Inflammatory macrophage treated with lipopolysaccharide for 4 hours (primary cell): ENCODE results near the gene PSEN1.
A peak's percentile ranks its signal among the peaks of the same experiment; 100 is the strongest.

Experiments
- DNase-seq: peaks from one replicate; pipeline ENCODE4 v3.0.0-alpha.2; 2020

Gene PSEN1

DNA sequence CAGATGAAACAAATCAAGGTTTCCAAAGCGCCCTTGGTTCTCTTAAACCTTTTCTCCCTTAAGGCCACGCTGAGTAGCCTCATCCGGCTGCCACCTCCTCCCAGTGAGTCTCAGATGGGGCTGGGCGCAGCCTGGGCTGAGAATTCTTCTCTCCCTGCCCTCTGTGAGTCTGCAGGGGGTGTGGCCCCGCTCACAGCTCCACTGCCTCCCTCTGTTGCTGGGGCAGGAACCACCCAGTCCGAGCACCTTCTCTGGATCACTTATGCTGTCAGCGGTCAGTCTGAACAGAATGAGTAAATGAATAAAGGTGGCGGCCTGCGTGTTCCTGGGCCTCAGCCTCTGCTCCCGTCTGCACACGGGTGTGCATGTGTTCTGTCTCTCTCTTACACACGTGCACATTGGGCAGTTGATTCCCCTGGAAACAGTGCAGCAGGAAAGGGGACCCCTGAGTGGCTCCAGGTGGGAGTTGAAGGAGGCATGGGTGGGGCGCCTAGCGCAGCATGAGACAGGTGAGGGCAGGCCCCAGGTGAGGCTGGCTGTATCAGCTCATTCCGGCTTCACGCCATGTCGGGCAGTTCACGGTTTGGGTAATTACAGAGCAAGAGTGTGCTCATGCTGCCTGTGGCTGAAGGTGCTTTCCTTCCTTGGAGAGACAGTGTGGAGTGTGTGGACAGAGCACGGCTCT lies 105.3 kb downstream of the PSEN1 start:
- no peak for DNase-seq

- peak; percentile 67 for DNase-seq
These were observed 106.1 kb downstream of the PSEN1 start for GRCh38 chr14:73242357-73242901.

GRCh38 chr14:73243341-73243740 lies 107.0 kb downstream of the PSEN1 start:
- DNase-seq = no peak

- DNase-seq = no peak
These were observed 107.4 kb downstream of the PSEN1 start for GRCh38 chr14:73243748-73244147.

- DNase-seq = no peak
These were observed 108.4 kb downstream of the PSEN1 start for GRCh38 chr14:73244541-73245290.

GRCh38 chr14:73245480-73246325 lies 109.4 kb downstream of the PSEN1 start:
- peak; percentile 87 for DNase-seq

- no peak for DNase-seq
These were observed 110.3 kb downstream of the PSEN1 start for GRCh38 chr14:73246387-73247150.

- DNase-seq = peak; percentile 79
These were observed 112.0 kb downstream of the PSEN1 start for GRCh38 chr14:73248108-73248868.

GRCh38 chr14:73249108-73249507 lies 112.8 kb downstream of the PSEN1 start:
- no peak for DNase-seq

- no peak for DNase-seq
These were observed 113.4 kb downstream of the PSEN1 start for GRCh38 chr14:73249564-73250316.

DNA sequence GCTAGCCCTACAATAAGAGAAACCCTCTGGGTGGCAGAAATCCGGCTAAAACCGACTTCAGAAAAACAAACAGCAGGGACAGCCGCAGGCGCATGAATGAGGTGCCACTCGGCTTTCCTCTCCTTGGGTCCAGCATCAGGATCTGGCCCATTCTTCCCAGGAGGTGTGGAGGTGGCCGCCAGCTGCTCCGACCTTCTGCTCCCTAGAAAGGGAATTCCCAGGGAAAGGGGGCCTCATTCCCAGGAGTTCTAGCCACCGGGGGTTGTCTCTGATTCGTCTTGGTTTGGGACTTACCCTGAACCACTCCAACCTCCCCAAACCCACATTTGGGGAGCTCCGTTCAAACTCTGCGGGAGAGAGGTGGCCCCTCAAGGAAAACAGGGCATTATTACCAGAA lies 114.0 kb downstream of the PSEN1 start:
- DNase-seq = no peak

DNA sequence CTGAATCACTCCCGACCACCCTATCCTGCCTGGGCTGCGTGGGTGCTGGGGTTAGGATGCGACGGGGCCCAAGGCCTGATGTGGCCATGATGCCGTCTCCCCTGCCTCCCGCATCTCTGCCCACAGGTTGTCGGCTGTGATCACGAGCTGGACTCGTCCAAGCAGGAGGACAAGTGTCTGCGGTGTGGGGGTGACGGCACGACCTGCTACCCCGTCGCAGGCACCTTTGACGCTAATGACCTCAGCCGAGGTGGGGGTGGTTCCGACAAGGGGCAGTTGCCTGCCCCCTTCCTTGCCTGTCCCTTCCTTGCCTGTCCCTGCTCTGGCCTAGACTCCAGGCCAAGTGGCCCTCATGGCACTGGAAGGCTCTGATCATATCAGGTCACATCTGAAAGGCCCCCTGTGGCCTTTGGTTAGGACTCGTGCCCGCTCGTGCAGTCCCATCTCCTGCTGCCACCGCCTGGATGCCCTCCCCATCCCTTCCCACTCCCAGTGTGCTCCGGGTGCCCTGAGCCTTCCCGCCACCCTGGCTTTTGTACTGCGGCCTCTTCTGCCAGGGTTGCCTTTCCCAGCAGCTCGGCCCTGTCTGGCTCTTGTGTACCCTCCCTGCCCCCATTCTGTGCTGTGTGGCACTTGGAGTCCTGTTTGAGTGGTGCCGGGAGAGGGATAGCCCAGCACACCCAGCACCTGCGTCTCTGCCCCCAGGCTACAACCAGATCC lies 114.6 kb downstream of the PSEN1 start:
- no peak for DNase-seq

DNA sequence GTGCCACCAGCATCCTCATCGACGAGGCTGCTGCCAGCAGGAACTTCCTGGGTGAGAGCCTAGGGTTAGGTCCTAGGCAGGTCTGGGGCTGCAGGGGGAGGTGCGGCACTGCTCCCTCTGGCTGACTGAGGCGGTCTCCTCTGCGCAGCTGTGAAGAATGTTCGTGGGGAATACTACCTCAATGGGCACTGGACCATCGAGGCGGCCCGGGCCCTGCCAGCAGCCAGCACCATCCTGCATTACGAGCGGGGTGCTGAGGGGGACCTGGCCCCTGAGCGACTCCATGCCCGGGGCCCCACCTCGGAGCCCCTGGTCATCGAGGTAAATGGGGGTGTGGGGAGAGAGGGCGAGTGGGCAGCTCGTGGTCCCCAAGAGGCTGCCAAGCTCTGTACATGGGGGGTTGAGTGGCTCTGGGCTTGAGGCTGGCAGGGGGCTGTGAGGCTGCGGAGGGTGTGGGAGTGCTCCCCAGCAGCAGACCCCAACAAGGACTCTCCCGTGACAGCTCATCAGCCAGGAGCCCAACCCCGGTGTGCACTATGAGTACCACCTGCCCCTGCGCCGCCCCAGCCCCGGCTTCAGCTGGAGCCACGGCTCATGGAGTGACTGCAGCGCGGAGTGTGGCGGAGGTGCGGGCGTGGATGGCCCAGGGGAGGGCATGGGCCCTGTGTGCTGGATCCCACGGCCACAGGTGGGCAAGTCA lies 115.4 kb downstream of the PSEN1 start:
- DNase-seq = no peak

- no peak for DNase-seq
These were observed 116.4 kb downstream of the PSEN1 start for GRCh38 chr14:73252491-73253322.

DNA sequence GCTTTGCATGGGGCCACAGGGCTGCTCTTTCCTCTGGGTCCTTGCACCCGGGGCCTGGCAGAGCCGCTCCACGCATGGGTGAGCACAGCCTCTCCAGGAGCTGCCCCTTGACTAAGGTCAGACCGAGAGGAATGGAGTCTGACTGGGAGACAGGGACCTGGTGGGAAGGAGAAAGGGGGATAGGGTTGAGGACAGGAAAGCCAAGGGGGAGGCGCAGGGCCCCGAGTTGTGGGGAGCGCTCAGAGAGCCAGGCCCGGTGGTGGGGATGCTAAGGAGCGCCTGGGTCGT lies 117.0 kb downstream of the PSEN1 start:
- DNase-seq = no peak

DNA sequence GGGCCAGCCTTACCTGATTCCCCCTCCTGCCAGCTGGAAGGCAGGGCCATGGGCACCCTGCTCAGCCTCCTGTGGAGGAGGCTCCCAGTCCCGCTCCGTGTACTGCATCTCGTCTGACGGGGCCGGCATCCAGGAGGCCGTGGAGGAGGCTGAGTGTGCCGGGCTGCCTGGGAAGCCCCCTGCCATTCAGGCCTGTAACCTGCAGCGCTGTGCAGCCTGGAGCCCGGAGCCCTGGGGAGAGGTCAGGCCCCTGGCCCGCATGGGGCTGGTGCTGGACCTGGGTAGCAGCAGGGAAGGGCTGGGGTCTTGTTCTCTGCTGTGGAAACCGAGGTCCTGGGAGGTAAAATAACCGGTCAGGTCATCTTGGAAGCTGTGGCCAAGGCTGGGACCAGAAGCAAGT lies 117.4 kb downstream of the PSEN1 start:
- no peak for DNase-seq

DNA sequence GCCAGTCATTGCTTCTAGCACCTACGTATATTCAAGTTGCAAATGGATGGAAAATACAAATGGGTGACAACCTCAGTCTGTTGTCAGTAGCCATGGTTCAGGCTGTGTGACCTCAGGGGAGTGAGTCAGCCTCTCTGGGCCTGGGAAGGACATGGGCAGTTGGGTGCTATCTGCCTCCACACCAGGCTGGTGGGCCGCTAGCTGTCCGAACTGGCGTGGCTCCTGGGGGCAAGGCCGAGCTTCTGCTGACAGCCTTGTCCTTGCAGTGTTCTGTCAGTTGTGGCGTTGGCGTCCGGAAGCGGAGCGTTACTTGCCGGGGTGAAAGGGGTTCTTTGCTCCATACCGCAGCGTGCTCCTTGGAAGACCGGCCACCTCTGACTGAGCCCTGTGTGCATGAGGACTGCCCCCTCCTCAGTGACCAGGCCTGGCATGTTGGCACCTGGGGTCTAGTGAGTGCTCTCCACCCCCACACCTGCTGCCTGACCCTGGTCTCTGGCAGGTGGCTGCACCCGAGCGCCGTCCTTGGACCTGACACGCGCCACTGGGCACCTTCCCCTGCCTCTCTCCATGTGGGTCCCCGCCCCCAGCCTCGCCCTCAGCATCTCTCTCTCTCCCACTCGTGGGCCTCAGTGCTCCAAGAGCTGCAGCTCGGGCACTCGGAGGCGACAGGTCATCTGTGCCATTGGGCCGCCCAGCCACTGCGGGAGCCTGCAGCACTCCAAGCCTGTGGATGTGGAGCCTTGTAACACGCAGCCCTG lies 118.1 kb downstream of the PSEN1 start:
- no peak for DNase-seq

DNA sequence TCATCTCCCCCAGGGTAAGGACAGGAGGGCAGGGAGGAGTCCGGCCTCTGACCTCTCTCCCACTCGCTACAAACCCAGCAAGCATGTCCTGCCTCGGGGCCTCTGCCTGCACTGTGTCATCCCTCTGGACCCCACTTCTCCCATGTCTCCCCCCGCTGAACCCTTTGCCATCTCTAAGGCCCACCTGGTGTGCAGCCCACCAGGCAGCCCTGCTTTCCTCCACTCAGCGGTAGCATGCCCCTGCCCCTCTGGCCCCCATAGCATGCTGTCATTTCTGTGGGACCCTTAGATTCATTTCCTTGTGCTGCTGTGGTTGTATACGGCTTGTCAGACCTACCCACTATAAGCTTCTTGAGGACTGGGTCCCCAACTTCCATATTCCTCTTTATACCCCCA lies 118.7 kb downstream of the PSEN1 start:
- DNase-seq = no peak
